CD14-positive monocyte (primary cell): ENCODE measurements around the gene RAB31. TPM values are rescaled to one million over a fixed set of nuclear protein-coding genes. Genes with fewer than 3 reads are reported as not detected.

Source experiments
- DNase-seq, 3 donors: peaks; one replicate each; pipeline ENCODE4 v3.0.0-alpha.2; 2011 to 2022
- H2AFZ ChIP-seq: 2 replicates; pipeline ENCODE4 v1.6.0; 2012; ENCODE audit warnings: mild to moderate bottlenecking, low read depth, low read length, inconsistent platforms; ENCODE audit not compliant: insufficient read depth, poor library complexity, severe bottlenecking
- H3K27ac ChIP-seq, 2 donors: 1 replicate in 1 of 2; 2 replicates in 1 of 2; pipeline ENCODE4 v1.5.1; 2012 to 2013; ENCODE audit warnings: low read length in 2 of 2, control low read depth in 1 of 2, inconsistent platforms in 1 of 2, low read depth in 1 of 2, mild to moderate bottlenecking in 1 of 2
- H3K27me3 ChIP-seq, 2 donors: one replicate each; pipeline versions ENCODE4 v1.6.0 to v1.6.1; 2011 to 2013; ENCODE audit warnings: low read length in 2 of 2; ENCODE audit not compliant: control insufficient read depth in 2 of 2, insufficient read depth in 2 of 2
- H3K36me3 ChIP-seq, 2 donors: replicated peaks in 1 of 2; 1 replicate in 1 of 2; 2 replicates in 1 of 2; pipeline versions ENCODE4 v1.5.1 to v1.6.1; 2012 to 2013; ENCODE audit warnings: low read length in 2 of 2, control low read depth in 1 of 2, inconsistent platforms in 1 of 2, mild to moderate bottlenecking in 1 of 2; ENCODE audit not compliant: insufficient read depth in 2 of 2, control insufficient read depth in 1 of 2
- H3K4me1 ChIP-seq, 2 donors: 1 replicate in 1 of 2; 2 replicates in 1 of 2; pipeline versions ENCODE4 v1.5.1 to v1.6.1; 2012 to 2013; ENCODE audit warnings: low read length in 2 of 2, control low read depth in 1 of 2, inconsistent platforms in 1 of 2, mild to moderate bottlenecking in 1 of 2, moderate library complexity in 1 of 2; ENCODE audit not compliant: insufficient read depth in 2 of 2, control insufficient read depth in 1 of 2
- H3K4me2 ChIP-seq: replicated peaks from 2 replicates; pipeline ENCODE3; 2012; ENCODE audit warnings: low read length, moderate library complexity, mild to moderate bottlenecking; ENCODE audit not compliant: poor library complexity, severe bottlenecking; ENCODE audit errors: extremely low read depth
- H3K4me3 ChIP-seq, 3 experiments: fragments of 200-600 bp in 1 of 3; sonication (generic) in 1 of 3; replicated peaks in 1 of 3; 1 replicate in 2 of 3; 2 replicates in 1 of 3; pipeline ENCODE4 v1.5.1; 2011 to 2013; ENCODE audit warnings: low read length in 3 of 3, mild to moderate bottlenecking in 3 of 3, control low read depth in 2 of 3, low read depth in 2 of 3, inconsistent platforms in 1 of 3, moderate library complexity in 1 of 3
- H3K79me2 ChIP-seq: 2 replicates; pipeline ENCODE4 v1.6.0; 2012; ENCODE audit warnings: mild to moderate bottlenecking, control low read depth, inconsistent platforms, low read length, moderate library complexity; ENCODE audit not compliant: insufficient read depth
- H3K9ac ChIP-seq: 2 replicates; pipeline ENCODE4 v1.6.0; 2017; ENCODE audit warnings: low read length, mild to moderate bottlenecking; ENCODE audit not compliant: insufficient read depth, poor library complexity, severe bottlenecking
- H3K9me3 ChIP-seq, 2 donors: replicated peaks in 1 of 2; 1 replicate in 1 of 2; 2 replicates in 1 of 2; pipeline versions ENCODE4 v1.5.1 to v1.6.1; 2012 to 2013; ENCODE audit warnings: low read length in 2 of 2, control low read depth in 1 of 2; ENCODE audit not compliant: control insufficient read depth in 1 of 2, insufficient read depth in 1 of 2
- H4K20me1 ChIP-seq: 2 replicates; pipeline ENCODE4 v1.6.0; 2012; ENCODE audit warnings: mild to moderate bottlenecking, low read length, control low read depth, moderate library complexity; ENCODE audit not compliant: insufficient read depth
- H3K27ac Mint-ChIP-seq, 7 donors: one replicate each; pipeline ENCODE4 v1.8.0; 2020; ENCODE audit warnings: mild to moderate bottlenecking in 7 of 7, mixed read lengths in 7 of 7, moderate library complexity in 6 of 7, inconsistent platforms in 2 of 7
- H3K27me3 Mint-ChIP-seq, 3 donors: one replicate each; pipeline ENCODE4 v1.8.0; 2021 to 2022; ENCODE audit warnings: low read depth in 3 of 3, mild to moderate bottlenecking in 3 of 3, mixed read lengths in 3 of 3, moderate library complexity in 3 of 3, inconsistent platforms in 1 of 3
- H3K36me3 Mint-ChIP-seq, 2 donors: one replicate each; pipeline ENCODE4 v1.8.0; 2020; ENCODE audit warnings: mixed read lengths in 2 of 2, inconsistent platforms in 1 of 2, mild to moderate bottlenecking in 1 of 2
- H3K4me1 Mint-ChIP-seq: one replicate; pipeline ENCODE4 v1.8.0; 2020; ENCODE audit warnings: mild to moderate bottlenecking, mixed read lengths
- H3K4me3 Mint-ChIP-seq, 2 donors: one replicate each; pipeline ENCODE4 v1.8.0; 2020; ENCODE audit warnings: mild to moderate bottlenecking in 2 of 2, mixed read lengths in 2 of 2, moderate library complexity in 1 of 2
- H3K9me3 Mint-ChIP-seq, 7 donors: one replicate each; pipeline ENCODE4 v1.8.0; 2020 to 2022; ENCODE audit warnings: mixed read lengths in 7 of 7, mild to moderate bottlenecking in 6 of 7, moderate library complexity in 6 of 7, inconsistent platforms in 2 of 7
- CTCF ChIP-seq: fragments of 200-600 bp; IDR thresholded peaks from one replicate; pipeline ENCODE4 v1.8.0; 2022; ENCODE audit warnings: antibody characterized with exemption, mild to moderate bottlenecking
- WGBS: methylation state at CpG from one replicate; pipeline ENCODE4 v1.1.5; 2013; ENCODE audit warnings: missing lambda C conversion rate; ENCODE audit not compliant: insufficient coverage; 5-methylcytosine and 5-hydroxymethylcytosine counted together
- intact Hi-C, 2 donors: fragments of 100-400 bp; cut with micrococcal nuclease; formaldehyde crosslinking; loops; one replicate each; pipeline versions ENCODE4 v1.15.0 to v1.15.1; 2023
- polyA plus RNA-seq, 3 donors: library from polyadenylated mRNA; depleted of rRNA in 1 of 3; unstranded in 2 of 3; stranded (reverse) in 1 of 3; fragments of 300-500 nt in 2 of 3; fragments of >200 nt in 1 of 3; fragmentation: Illumina TruSeq in 2 of 3; gene quantifications; 1 replicate in 2 of 3; 2 replicates in 1 of 3; pipeline ENCODE4 v1.2.3, GENCODE V29; 2012 to 2021

Gene RAB31
- polyA plus RNA-seq, 3 donors, result 106 to 367 (median 348) TPM

- WGBS, result 100% methylated on average over 1 of the region's 5 CpGs
- Histone ChIP-seq H4K20me1 (peaks cover 17% of the 10 kb centered on the region), H3K27me3 (no peaks in the 10 kb centered on the region), H3K4me3 (no peak overlapping the region), H3K79me2 (peaks cover 31% of the 10 kb centered on the region), H2AFZ (no peak overlapping the region), H3K36me3 (peaks cover 3 to 28% of the 10 kb centered on the region in 2 donors), H3K4me2 (no peak overlapping the region), H3K9ac (no peak overlapping the region), H3K9me3 (no peaks in the 10 kb centered on the region), H3K4me1 (peaks cover 52 to 56% of the 10 kb centered on the region in 2 donors), H3K27ac (peak overlapping the region in 1 of 2 donors; percentile 34)
- peaks cover 64% of the 10 kb centered on the region for H3K4me1 Mint-ChIP-seq
- peak overlapping the region in 5 of 7 donors; percentile 67 to 93 (median 81) for H3K27ac Mint-ChIP-seq
- H3K36me3 Mint-ChIP-seq, result peaks cover 32% of the 10 kb centered on the region in 2 donors
- H3K27me3 Mint-ChIP-seq, result peaks cover 0 to 3% (median 0%) of the 10 kb centered on the region in 3 donors
- intact Hi-C loops, result loop anchor here (5.0 to 10.0 kb wide), 2 partner anchors 52 to 60 kb away; partner anchors contain the start of gene VAPA (in 1 of the 2)
- peaks cover 0 to 4% (median 0%) of the 10 kb centered on the region in 7 donors for H3K9me3 Mint-ChIP-seq
- TF ChIP-seq CTCF, result no peak
- no peak overlapping the region for H3K4me3 Mint-ChIP-seq
- no peak for DNase-seq
Measured at GRCh38 chr18:9852266-9853081, 144.4 kb downstream of the RAB31 start.

- H3K36me3 ChIP-seq, result peaks cover 21 to 42% of the 10 kb centered on the region in 2 donors
- Mint-ChIP-seq H3K9me3 (peaks cover 0 to 4% (median 0%) of the 10 kb centered on the region in 7 donors), H3K4me1 (peaks cover 39% of the 10 kb centered on the region), H3K4me3 (no peak overlapping the region), H3K27ac (peak overlapping the region; percentile 20 to 88 (median 81)), H3K36me3 (peaks cover 35 to 42% of the 10 kb centered on the region in 2 donors), H3K27me3 (peaks cover 0 to 2% (median 0%) of the 10 kb centered on the region in 3 donors)
- TF ChIP-seq CTCF, result no peak
- H4K20me1 ChIP-seq, result peaks cover 17% of the 10 kb centered on the region
- no peaks in the 10 kb centered on the region for H3K27me3 ChIP-seq
- H2AFZ ChIP-seq, result no peak overlapping the region
- no peak overlapping the region for H3K4me3 ChIP-seq
- intact Hi-C loops, result loop anchor here (5.0 to 10.0 kb wide), 2 partner anchors 50 to 57 kb away; partner anchors contain the start of gene VAPA (in 1 of the 2)
- WGBS, result 87% methylated on average over 12 of the region's 12 CpGs
- no peaks in the 10 kb centered on the region for H3K9me3 ChIP-seq
- peak overlapping the region; percentile 52 to 72 for H3K27ac ChIP-seq
- no peak overlapping the region for H3K4me2 ChIP-seq
- H3K79me2 ChIP-seq, result peaks cover 16% of the 10 kb centered on the region
- no peak for DNase-seq
- peaks cover 29 to 30% of the 10 kb centered on the region in 2 donors for H3K4me1 ChIP-seq
- H3K9ac ChIP-seq, result no peak overlapping the region
Measured at GRCh38 chr18:9854801-9855676, 146.9 kb downstream of the RAB31 start.
